Loucy (cell line): ENCODE results near the gene SLC35B3.

Experiments used
- CTCF ChIP-seq: fragments of 200-600 bp; sonication (generic); conservative IDR thresholded peaks from 2 replicates; pipeline ENCODE4 v1.5.1; 2014; ENCODE audit warnings: mild to moderate bottlenecking, antibody characterized with exemption, low read length
- EZH2phosphoT487 ChIP-seq: fragments of 200-600 bp; IDR thresholded peaks from 2 replicates; pipeline ENCODE4 v1.6.1; 2018; ENCODE audit warnings: antibody characterized with exemption, mild to moderate bottlenecking, moderate library complexity, borderline replicate concordance

GRCh38 chr6:8478418-8478817 is 43.1 kb upstream of the SLC35B3 start:
- TF ChIP-seq CTCF: no peak
- TF ChIP-seq EZH2phosphoT487: no peak
